GM19467 (cell line): ENCODE measurements around the gene FTO.

Source experiments
- ATAC-seq: cut with Tn5 transposase; IDR thresholded peaks from one replicate; pipeline ENCODE4 v1.9.1; 2021; ENCODE audit warnings: mild to moderate bottlenecking, moderate library complexity; ENCODE audit not compliant: unreplicated experiment

Gene FTO

DNA sequence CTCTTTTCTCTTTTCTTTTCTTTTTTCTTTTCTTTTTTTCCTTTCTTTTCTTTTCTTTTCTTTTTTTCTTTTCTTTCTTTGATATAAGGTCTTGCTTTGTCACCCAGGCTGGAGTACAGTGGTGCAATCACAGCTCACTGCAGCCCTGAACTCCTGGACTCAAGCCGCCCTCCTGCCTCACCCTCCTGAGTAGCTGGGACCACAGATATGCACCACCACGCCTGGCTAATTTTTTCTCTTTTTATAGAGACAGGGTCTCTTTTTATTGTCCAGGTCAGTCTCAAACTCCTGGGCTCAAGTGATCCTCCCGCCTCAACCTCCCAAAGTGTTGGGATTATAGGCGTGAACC lies 436.8 kb downstream of the FTO start:
- no peak for ATAC-seq

DNA sequence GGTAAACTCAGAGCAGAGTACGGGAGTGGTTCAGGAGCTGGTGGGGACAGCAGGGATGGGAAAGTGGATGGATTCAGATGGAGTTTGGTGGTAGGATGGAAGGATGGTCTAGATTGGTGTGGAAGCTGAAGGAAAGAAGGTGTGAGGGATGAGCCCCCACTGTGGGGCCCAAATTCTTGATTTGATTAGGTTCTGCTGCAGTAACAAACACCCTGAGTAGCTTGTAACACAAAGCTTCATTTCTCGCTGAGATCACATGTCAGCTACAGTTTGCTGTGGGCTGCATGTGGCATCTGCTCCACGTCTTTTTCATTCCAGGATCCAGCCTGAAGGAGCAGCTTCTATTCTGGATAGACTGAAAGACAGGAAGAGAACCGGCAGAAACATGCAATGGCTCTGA lies 438.8 kb downstream of the FTO start:
- ATAC-seq: no peak

- no peak for ATAC-seq
These were observed 439.5 kb downstream of the FTO start for GRCh38 chr16:54143410-54143809.

DNA sequence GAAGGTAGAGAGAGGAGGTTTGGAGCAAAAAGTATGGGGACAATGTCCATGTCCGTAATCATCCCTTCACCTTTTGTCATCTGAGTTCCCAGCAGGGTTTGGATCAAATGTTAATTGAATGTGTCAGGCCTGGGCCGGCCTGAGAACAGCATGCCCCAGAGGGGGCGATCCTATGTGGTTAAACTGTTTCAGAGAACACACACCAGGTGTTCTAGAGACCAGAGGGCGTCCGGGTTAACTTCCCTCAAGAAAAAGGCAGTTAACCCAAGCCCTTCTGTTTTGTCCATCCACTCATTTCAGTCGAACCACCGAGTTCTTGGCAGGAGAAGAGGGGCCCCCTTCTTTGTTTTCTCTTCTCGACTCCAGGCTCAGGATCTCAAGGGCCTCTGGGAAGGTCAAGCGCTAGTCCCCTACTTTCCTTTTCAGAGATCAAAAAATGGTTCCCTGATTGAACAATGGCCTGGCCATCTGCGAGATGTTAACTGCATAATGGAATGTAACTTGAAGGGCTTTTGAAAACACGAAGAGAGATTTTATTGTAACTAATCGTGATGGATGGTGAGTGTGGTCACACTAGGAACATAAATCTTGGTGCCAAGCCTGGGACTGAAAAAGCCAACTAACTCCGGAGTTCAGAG lies 440.1 kb downstream of the FTO start:
- ATAC-seq: no peak

- no peak for ATAC-seq
These were observed 440.6 kb downstream of the FTO start for GRCh38 chr16:54144572-54144947.

DNA sequence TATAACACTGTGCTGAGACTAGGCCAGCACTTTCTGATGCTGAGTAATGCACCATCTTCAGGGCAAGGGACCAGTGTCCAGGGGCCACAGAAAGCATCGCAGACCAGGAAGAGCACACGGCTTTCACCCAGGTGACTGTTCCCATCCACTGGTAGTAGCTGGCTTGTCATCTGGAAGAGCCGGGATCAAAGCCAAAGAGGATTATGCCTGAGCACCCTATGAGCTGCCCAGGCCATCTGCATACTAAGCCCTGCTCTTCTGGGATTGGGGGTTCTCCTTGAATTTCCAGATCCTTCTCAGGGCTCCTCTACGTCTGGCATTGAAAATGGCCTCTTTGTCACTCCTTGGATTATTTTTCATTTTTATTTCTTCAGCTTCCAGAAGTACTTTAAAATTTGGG lies 441.9 kb downstream of the FTO start:
- no peak for ATAC-seq

DNA sequence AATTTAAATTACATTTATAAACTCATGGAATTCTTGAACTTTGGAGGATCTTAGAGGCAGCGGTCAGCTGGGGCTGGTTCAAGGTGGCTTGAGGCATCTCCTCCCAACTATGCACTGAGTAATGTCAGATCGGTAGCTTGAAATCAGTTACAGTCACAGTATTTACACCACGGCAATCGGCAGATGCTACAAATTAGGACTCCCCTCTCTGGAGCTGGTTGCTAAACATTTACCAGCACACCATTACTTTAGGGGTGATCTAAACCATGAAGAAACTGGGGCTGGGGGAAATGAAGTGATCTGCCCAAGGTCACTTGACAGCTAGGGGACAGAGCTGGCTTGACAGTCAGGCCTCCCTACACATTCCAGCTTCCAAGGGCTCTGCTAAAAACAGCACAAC lies 445.0 kb downstream of the FTO start:
- ATAC-seq: no peak

DNA sequence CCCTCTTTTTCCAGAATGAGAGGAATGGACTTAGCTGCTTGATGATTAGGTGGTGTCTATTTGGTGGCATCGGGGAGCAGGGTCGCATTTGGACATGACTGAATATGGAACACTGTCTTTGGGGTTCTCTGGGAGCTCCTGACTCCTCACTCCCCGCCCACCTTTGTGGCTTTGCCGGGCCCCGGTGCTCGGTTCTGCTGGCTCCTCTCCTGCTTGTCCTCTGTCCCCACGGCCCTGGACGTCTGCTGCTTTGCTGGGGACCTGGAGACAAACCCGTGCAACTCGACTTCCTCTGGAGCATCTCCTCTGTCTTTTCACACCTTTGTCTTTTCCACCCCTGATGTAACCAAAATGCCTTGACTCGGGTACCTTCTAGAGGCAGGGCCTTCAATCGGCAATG lies 446.9 kb downstream of the FTO start:
- ATAC-seq: no peak

DNA sequence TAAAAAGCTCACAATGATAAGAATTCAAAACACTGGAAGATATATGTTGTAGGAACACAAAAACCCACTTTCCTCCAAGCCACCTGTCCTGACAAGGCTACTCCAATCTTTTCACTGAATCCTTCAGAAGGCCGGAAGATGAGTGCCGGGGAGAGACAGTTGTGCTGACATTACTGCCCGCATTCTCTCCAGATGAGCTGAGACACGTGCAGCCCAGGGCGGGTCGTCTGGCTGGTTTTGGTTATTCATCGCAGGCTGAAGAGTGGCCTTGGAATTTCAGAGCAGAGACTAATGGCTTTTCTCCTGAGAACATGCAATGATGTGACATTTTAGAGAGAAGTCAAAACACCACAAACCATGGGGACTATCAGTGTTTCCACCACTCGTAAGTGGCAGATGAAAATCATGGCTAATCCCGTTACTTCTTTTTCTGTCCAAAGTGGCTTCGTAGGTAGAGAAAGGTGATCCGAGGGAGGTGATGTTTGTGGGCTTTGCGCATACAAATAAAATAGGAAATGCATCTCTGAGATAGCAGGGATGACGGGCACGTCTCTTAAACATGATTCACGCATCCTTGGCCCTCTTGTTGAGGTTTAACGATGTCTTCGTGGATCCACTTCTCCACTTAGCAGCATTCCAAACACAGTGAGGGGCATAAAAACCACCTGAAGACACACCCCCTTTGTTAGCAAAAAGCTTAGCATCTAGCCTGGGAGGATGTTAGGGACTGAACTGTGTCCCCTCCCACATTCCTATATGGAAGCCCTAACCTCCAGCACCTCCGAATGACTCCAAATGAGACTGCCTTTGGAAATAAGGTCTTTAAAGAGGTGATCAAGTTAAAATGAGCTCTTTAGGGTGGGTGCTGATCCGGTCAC lies 448.6 kb downstream of the FTO start:
- no peak for ATAC-seq

DNA sequence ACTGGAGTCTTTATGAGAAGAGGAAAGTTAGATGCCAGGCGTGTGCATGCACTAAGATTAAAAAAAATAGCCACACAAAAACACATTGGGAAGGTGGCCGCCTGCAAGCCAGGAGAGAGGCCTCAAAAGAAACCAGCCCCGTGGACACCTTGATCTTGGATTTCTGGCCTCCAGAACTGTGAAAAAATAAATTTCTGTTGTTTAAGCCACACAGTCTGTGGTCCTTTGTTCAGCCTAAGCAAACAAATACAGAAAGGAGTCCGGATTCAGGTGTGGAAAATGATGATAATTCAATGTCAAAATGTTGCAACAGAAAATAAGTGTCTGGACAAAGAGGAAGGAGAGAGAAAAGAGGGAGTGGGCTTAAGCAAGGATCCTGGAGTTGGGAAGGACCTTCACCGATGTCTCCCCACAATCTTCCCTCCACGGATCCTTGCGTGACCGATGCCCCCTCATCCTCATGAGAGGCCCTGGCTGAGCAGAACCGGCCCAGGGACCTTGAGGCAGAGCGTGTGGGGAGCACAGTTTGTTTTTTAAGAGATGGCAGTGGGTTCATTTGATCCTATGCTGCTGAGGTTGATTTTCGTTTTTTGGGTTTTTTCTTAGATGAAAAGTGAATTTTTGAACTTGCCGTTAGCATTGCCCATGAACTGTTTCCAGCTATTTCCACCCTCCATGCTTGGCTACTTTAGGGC lies 449.4 kb downstream of the FTO start:
- no peak for ATAC-seq

- no peak for ATAC-seq
These were observed 452.4 kb downstream of the FTO start for GRCh38 chr16:54156349-54156748.

DNA sequence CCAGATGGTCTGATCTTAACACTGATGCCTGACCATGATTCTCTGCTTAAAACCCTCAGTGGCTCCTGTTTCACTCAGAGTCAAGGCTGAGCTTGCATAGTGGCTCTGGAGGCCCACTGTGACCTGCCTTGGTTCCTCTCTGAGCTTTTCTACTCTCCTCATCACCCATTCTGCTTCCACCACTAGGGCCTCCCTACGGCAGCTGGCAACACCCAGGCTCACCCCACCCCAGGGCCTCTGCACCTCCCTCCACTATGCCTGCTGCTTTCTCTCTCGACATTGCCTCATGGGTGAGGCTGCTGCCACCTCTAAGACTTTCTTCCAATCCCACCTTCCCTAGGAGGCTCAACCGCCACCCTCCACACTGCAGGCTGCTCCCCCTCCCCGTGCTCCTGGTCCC lies 455.0 kb downstream of the FTO start:
- ATAC-seq: no peak

DNA sequence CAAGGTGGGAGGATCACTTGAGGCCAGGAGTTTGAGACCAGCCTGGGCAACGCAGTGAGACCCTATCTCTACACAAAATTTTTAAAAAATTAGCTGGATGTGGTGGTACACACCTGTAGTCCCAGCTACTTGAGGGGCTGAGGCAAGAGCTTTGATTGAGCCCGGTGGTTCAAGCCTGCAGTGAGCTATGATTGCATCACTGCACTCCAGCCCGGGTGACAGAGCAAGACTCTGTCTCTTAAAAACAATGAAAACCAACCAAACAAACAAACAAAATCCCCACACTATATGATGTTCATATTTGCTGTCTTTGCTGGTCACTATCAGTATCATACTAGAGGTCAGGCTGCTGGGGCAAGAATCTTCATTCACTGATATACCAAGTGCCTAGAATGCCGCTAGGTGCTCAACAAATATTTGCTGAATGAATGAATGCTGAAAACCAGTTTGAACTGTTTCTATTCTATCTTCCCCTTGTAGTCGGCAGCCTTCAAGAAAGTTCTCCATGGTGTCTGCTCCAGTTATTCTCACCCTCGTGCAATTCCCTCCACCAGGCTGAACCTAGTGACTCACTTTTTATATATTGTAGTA lies 455.6 kb downstream of the FTO start:
- no peak for ATAC-seq

- no peak for ATAC-seq
These were observed 456.4 kb downstream of the FTO start for GRCh38 chr16:54160252-54160860.

DNA sequence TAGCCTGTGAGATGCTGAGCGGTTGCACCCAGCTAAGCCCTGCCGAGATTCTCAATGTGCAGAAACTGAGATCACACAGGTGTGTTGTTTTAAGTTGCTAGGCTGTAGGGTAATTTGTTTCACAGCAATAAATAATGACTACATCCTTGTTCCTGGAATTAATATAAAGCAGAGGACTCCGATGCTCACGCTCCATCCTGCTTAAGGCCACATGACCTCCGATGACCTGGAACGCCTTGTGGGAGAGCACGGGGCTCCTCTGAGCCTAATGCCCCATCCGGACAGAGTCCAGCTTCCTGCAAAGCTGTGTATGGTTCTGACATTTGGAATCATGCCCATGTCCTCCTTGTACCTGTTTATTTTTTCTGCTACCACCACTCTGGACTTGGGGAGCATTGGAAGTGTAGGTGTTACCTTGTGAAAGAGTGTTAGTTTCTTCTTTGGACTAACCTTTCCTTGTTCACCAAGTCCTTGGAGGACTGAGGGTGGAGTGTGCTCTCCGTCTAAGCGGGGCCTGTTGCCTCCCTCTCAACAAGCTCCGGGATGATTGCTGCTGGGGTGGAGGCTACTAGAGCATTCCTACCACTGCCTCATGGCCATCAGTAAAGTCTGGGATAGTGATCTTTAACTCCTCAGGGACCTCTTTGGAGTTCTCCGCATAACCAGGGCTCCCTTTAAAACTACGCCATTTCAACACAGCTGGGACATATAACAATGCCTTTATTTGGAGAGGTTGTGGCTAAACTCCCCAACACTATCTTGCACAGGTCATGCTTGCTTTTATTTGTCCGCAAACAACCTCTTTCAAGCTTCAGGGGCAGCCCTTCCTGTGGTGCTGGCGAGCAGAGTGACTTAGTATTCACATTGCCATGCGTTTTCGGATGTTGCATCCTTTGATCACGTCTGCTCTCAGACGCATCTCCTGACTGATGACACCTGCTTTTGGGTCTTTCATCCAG lies 457.3 kb downstream of the FTO start:
- ATAC-seq: no peak

- no peak for ATAC-seq
These were observed 459.4 kb downstream of the FTO start for GRCh38 chr16:54163197-54163843.

- ATAC-seq: no peak
These were observed 460.8 kb downstream of the FTO start for GRCh38 chr16:54164789-54165173.

- no peak for ATAC-seq
These were observed 461.4 kb downstream of the FTO start for GRCh38 chr16:54165174-54165911.
